ENCODE results near the gene FOXL2.

FOXL2 gene

GRCh38 chr3:138911621-138912020 is 35.3 kb downstream of the FOXL2 start:
- Histone ChIP-seq H3K9me3 (ENCODE audit: control insufficient read depth, low read length) (no peaks in the 10 kb centered on the region), H3K9ac (no peak overlapping the region), H3K27me3 (ENCODE audit: control insufficient read depth, insufficient read depth, low read length) (no peaks in the 10 kb centered on the region), H3K27ac (no peak overlapping the region), H3K79me2 (no peaks in the 10 kb centered on the region), H3K36me3 (ENCODE audit: control insufficient read depth, insufficient read depth, low read length) (no peaks in the 10 kb centered on the region), H3K4me3 (ENCODE audit: low read depth, low read length) (no peak overlapping the region), H3K4me2 (ENCODE audit: low read length) (no peak overlapping the region), H2AFZ (no peak overlapping the region), H3K4me1 (peaks cover 2% of the 10 kb centered on the region)
- TF ChIP-seq CTCF (IDR thresholded peaks at IDR 0.05) = no peak

GRCh38 chr3:138909904-138910303 is 37.0 kb downstream of the FOXL2 start:
- no peaks in the 10 kb centered on the region for H3K9me3 ChIP-seq (ENCODE audit: control insufficient read depth, low read length)
- TF ChIP-seq CTCF (IDR thresholded peaks at IDR 0.05) = no peak
- no peak overlapping the region for H3K4me2 ChIP-seq (ENCODE audit: low read length)
- no peak overlapping the region for H3K27ac ChIP-seq
- no peaks in the 10 kb centered on the region for H3K36me3 ChIP-seq (ENCODE audit: control insufficient read depth, insufficient read depth, low read length)
- no peak overlapping the region for H2AFZ ChIP-seq
- no peak overlapping the region for H3K9ac ChIP-seq
- no peaks in the 10 kb centered on the region for H3K4me1 ChIP-seq
- H3K4me3 ChIP-seq (ENCODE audit: low read depth, low read length) = no peak overlapping the region
- no peaks in the 10 kb centered on the region for H3K27me3 ChIP-seq (ENCODE audit: control insufficient read depth, insufficient read depth, low read length)
- H3K79me2 ChIP-seq = no peaks in the 10 kb centered on the region

- no peak overlapping the region for H2AFZ ChIP-seq
- no peak for TF ChIP-seq CTCF (IDR thresholded peaks at IDR 0.05)
- no peaks in the 10 kb centered on the region for H3K27me3 ChIP-seq (ENCODE audit: control insufficient read depth, insufficient read depth, low read length)
- no peak overlapping the region for H3K9ac ChIP-seq
- no peaks in the 10 kb centered on the region for H3K36me3 ChIP-seq (ENCODE audit: control insufficient read depth, insufficient read depth, low read length)
- no peak overlapping the region for H3K4me3 ChIP-seq (ENCODE audit: low read depth, low read length)
- no peak overlapping the region for H3K4me2 ChIP-seq (ENCODE audit: low read length)
- H3K4me1 ChIP-seq = no peaks in the 10 kb centered on the region
- H3K79me2 ChIP-seq = no peaks in the 10 kb centered on the region
- H3K9me3 ChIP-seq (ENCODE audit: control insufficient read depth, low read length) = no peaks in the 10 kb centered on the region
- H3K27ac ChIP-seq = no peak overlapping the region
These were observed 38.1 kb downstream of the FOXL2 start for GRCh38 chr3:138908846-138909245.

- Histone ChIP-seq H2AFZ (no peak overlapping the region), H3K4me3 (ENCODE audit: low read depth, low read length) (no peak overlapping the region), H3K9me3 (ENCODE audit: control insufficient read depth, low read length) (no peaks in the 10 kb centered on the region), H3K4me1 (no peaks in the 10 kb centered on the region), H3K36me3 (ENCODE audit: control insufficient read depth, insufficient read depth, low read length) (no peaks in the 10 kb centered on the region), H3K27me3 (ENCODE audit: control insufficient read depth, insufficient read depth, low read length) (no peaks in the 10 kb centered on the region), H3K9ac (no peak overlapping the region), H3K79me2 (no peaks in the 10 kb centered on the region), H3K27ac (no peak overlapping the region), H3K4me2 (ENCODE audit: low read length) (no peak overlapping the region)
- TF ChIP-seq CTCF (IDR thresholded peaks at IDR 0.05) = no peak
These were observed 39.4 kb downstream of the FOXL2 start for GRCh38 chr3:138907539-138907938.

- no peaks in the 10 kb centered on the region for H3K36me3 ChIP-seq (ENCODE audit: control insufficient read depth, insufficient read depth, low read length)
- no peaks in the 10 kb centered on the region for H3K9me3 ChIP-seq (ENCODE audit: control insufficient read depth, low read length)
- no peak overlapping the region for H3K4me3 ChIP-seq (ENCODE audit: low read depth, low read length)
- H3K79me2 ChIP-seq = no peaks in the 10 kb centered on the region
- H3K9ac ChIP-seq = no peak overlapping the region
- TF ChIP-seq CTCF (IDR thresholded peaks at IDR 0.05) = no peak
- no peaks in the 10 kb centered on the region for H3K4me1 ChIP-seq
- no peak overlapping the region for H3K27ac ChIP-seq
- no peak overlapping the region for H3K4me2 ChIP-seq (ENCODE audit: low read length)
- H3K27me3 ChIP-seq (ENCODE audit: control insufficient read depth, insufficient read depth, low read length) = no peaks in the 10 kb centered on the region
- no peak overlapping the region for H2AFZ ChIP-seq
These were observed 44.8 kb downstream of the FOXL2 start for GRCh38 chr3:138902171-138902570.

Measured in parathyroid adenoma (tissue), 2 donors.